Ectodermal cell (in vitro differentiated cells): Measurements from ENCODE around the gene TGDS.

Experiments
- H3K27ac ChIP-seq: 2 replicates; pipeline ENCODE4 v1.7.0; 2013; ENCODE audit warnings: mild to moderate bottlenecking, low read depth, low read length; ENCODE audit not compliant: insufficient read depth, poor library complexity, severe bottlenecking
- H3K27me3 ChIP-seq: 2 replicates; pipeline ENCODE4 v1.7.0; 2013; ENCODE audit warnings: mild to moderate bottlenecking, low read length; ENCODE audit not compliant: insufficient read depth, control insufficient read depth, poor library complexity, severe bottlenecking
- H3K36me3 ChIP-seq: one replicate; pipeline ENCODE4 v1.7.0; 2013; ENCODE audit warnings: low read length; ENCODE audit not compliant: control insufficient read depth, insufficient read depth
- H3K4me1 ChIP-seq: one replicate; pipeline ENCODE4 v1.7.0; 2013; ENCODE audit warnings: low read length; ENCODE audit not compliant: control insufficient read depth, insufficient read depth
- H3K4me3 ChIP-seq: 2 replicates; pipeline ENCODE4 v1.7.0; 2013; ENCODE audit warnings: low read depth, low read length, control low read depth; ENCODE audit not compliant: insufficient read depth
- H3K9me3 ChIP-seq: 2 replicates; pipeline ENCODE4 v1.7.0; 2013; ENCODE audit warnings: mild to moderate bottlenecking, low read length, moderate library complexity; ENCODE audit not compliant: control insufficient read depth
- WGBS, 2 experiments: methylation state at CpG; one replicate each; pipeline ENCODE4 v1.1.7; 2013; ENCODE audit warnings: missing lambda C conversion rate in 2 of 2; 5-methylcytosine and 5-hydroxymethylcytosine counted together

The TGDS gene

GRCh38 chr13:94585543-94586101 is 10.3 kb downstream of the TGDS start:
- Histone ChIP-seq H3K27me3 (no peaks in the 10 kb centered on the region), H3K36me3 (peaks cover 30% of the 10 kb centered on the region), H3K4me1 (no peaks in the 10 kb centered on the region), H3K9me3 (no peaks in the 10 kb centered on the region), H3K27ac (no peak overlapping the region), H3K4me3 (no peak overlapping the region)
- 90 to 93% methylated on average over 6 of the region's 6 CpGs for WGBS, 2 experiments

- no peaks in the 10 kb centered on the region for H3K4me1 ChIP-seq
- no peak overlapping the region for H3K27ac ChIP-seq
- WGBS, 2 experiments: 100% methylated on average over 1 of the region's 1 CpG; no CpG with 5 or more reads in 1 of the 2 experiments
- no peaks in the 10 kb centered on the region for H3K27me3 ChIP-seq
- peaks cover 35% of the 10 kb centered on the region for H3K36me3 ChIP-seq
- H3K4me3 ChIP-seq: no peak overlapping the region
- H3K9me3 ChIP-seq: no peaks in the 10 kb centered on the region
Observed at GRCh38 chr13:94583926-94584325, 12.0 kb downstream of the TGDS start.

- WGBS, 2 experiments: 91 to 100% methylated on average over 1 of the region's 1 CpG
- Histone ChIP-seq H3K4me1 (no peaks in the 10 kb centered on the region), H3K36me3 (peaks cover 35% of the 10 kb centered on the region), H3K27ac (no peak overlapping the region), H3K9me3 (no peaks in the 10 kb centered on the region), H3K27me3 (no peaks in the 10 kb centered on the region), H3K4me3 (no peak overlapping the region)
Observed at GRCh38 chr13:94579063-94579462, 16.9 kb downstream of the TGDS start.

- Histone ChIP-seq H3K27ac (no peak overlapping the region), H3K36me3 (peaks cover 25% of the 10 kb centered on the region), H3K4me1 (no peaks in the 10 kb centered on the region), H3K4me3 (no peak overlapping the region), H3K9me3 (no peaks in the 10 kb centered on the region), H3K27me3 (no peaks in the 10 kb centered on the region)
- WGBS, 2 experiments: 87 to 93% methylated on average over 3 of the region's 3 CpGs
Observed at GRCh38 chr13:94569615-94570014, 26.3 kb downstream of the TGDS start.

- no peak overlapping the region for H3K4me3 ChIP-seq
- H3K9me3 ChIP-seq: no peaks in the 10 kb centered on the region
- H3K4me1 ChIP-seq: no peaks in the 10 kb centered on the region
- 90 to 95% methylated on average over 1 of the region's 1 CpG for WGBS, 2 experiments
- H3K27me3 ChIP-seq: no peaks in the 10 kb centered on the region
- H3K27ac ChIP-seq: no peak overlapping the region
- H3K36me3 ChIP-seq: peaks cover 17% of the 10 kb centered on the region
Observed at GRCh38 chr13:94568443-94568842, 27.5 kb downstream of the TGDS start.

GRCh38 chr13:94567581-94567980 is 28.4 kb downstream of the TGDS start:
- Histone ChIP-seq H3K4me3 (no peak overlapping the region), H3K27me3 (no peaks in the 10 kb centered on the region), H3K36me3 (peaks cover 8% of the 10 kb centered on the region), H3K4me1 (no peaks in the 10 kb centered on the region), H3K9me3 (no peaks in the 10 kb centered on the region), H3K27ac (no peak overlapping the region)
- WGBS, 2 experiments: 85 to 92% methylated on average over 3 of the region's 3 CpGs

- no peaks in the 10 kb centered on the region for H3K4me1 ChIP-seq
Observed at GRCh38 chr13:94561126-94561525, 34.8 kb downstream of the TGDS start.

GRCh38 chr13:94560116-94560515 is 35.8 kb downstream of the TGDS start:
- Histone ChIP-seq H3K27ac (no peak overlapping the region), H3K4me3 (no peak overlapping the region), H3K27me3 (no peaks in the 10 kb centered on the region), H3K9me3 (no peaks in the 10 kb centered on the region), H3K36me3 (no peaks in the 10 kb centered on the region), H3K4me1 (no peaks in the 10 kb centered on the region)
- WGBS, 2 experiments: 88 to 100% methylated on average over 2 of the region's 2 CpGs

More at GRCh38 chr13:94561126-94561525, 34.8 kb downstream of the TGDS start:
- Histone ChIP-seq H3K36me3 (no peaks in the 10 kb centered on the region), H3K27me3 (no peaks in the 10 kb centered on the region), H3K4me3 (no peak overlapping the region), H3K9me3 (no peaks in the 10 kb centered on the region), H3K27ac (no peak overlapping the region)
- 91 to 96% methylated on average over 3 of the region's 3 CpGs for WGBS, 2 experiments

- WGBS, 2 experiments: 88 to 93% methylated on average over 3 to 5 of the region's 6 CpGs
Observed at GRCh38 chr13:94559222-94559795, 36.6 kb downstream of the TGDS start.

GRCh38 chr13:94558716-94559115 is 37.2 kb downstream of the TGDS start:
- H3K9me3 ChIP-seq: no peaks in the 10 kb centered on the region
- WGBS, 2 experiments: 76 to 80% methylated on average over 6 of the region's 6 CpGs
- H3K36me3 ChIP-seq: no peaks in the 10 kb centered on the region
- H3K27me3 ChIP-seq: no peaks in the 10 kb centered on the region
- H3K4me3 ChIP-seq: no peak overlapping the region
- no peaks in the 10 kb centered on the region for H3K4me1 ChIP-seq
- H3K27ac ChIP-seq: no peak overlapping the region

More at GRCh38 chr13:94559222-94559795, 36.6 kb downstream of the TGDS start:
- H3K4me1 ChIP-seq: no peaks in the 10 kb centered on the region
- H3K27me3 ChIP-seq: no peaks in the 10 kb centered on the region
- H3K36me3 ChIP-seq: no peaks in the 10 kb centered on the region
- no peak overlapping the region for H3K27ac ChIP-seq
- H3K9me3 ChIP-seq: no peaks in the 10 kb centered on the region
- no peak overlapping the region for H3K4me3 ChIP-seq
